ELF-1 (cell line): ENCODE measurements around the gene GOLGA8S.
A peak's percentile ranks its signal among the peaks of the same experiment; 100 is the strongest.
"Not testable (repeated sequence)": the region's sequence is repeated elsewhere in the genome, so short reads cannot be mapped to it uniquely, and the experiment has no call there.

Experiments
- DNase-seq: peaks from one replicate; pipeline ENCODE4 v3.0.0-alpha.2; 2016; ENCODE audit warnings: low read depth, low spot score

The GOLGA8S gene

DNA sequence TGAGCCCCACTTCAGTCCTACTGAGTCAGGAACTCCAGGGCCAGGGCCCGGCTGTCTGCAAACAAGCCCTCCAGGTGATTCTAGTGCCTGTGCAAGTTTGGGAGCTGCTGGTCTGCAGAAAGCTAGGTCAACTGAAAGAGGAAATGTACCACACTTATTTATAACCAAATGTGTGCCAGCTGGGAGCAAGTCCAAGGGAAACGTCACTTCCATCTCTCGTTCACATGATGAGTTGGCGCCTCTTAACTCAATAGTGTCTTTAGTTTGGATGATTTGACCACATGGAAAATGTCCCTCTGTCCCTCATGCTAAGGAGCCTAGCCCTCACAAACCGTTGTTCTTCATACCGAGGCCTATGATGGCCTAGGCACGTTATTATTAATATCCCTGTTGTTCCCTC is 43.2 kb downstream of the GOLGA8S start:
- peak; percentile 20 for DNase-seq

- DNase-seq = not testable (repeated sequence)
Measured at GRCh38 chr15:23398357-23398756, 43.8 kb downstream of the GOLGA8S start.

DNA sequence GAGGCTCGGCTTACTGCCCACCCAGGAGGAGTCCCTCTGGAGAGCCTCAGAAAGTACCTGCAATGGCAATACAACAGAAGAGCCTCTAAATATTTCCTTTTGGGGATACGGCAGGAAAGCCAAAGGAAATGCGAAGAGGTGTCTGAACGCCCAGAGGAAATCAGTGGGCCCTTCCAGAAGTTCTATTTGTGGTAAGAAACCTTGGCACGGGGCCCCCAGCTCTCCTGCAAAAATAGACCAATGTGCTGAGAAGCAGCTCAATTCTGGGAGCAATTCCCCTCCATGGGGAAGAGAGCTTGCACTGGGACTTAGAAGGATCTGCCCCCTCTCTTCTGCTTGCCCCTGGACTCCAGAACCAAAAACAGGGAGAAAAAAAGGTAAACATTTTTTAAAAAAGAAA is 44.7 kb downstream of the GOLGA8S start:
- DNase-seq = not testable (repeated sequence)

DNA sequence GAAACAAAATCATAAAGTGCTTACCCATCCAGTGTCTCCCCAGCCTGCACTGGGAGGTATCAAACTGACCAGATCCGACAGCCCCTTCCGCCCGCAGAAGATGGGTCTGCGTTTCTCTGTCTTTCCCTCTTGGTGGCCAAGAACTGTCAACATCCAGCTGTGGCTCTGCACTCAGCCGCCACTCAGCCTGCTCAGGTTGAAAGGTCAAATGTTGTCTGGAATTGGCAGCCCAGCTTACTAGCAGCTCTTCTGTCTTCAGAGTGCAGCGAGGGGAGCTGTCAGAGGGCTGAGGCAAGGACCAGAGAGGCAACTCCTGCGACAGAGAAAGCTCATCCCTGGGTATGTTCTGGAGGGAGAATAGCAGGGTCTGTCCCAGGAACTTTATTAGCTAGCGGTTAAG is 47.1 kb downstream of the GOLGA8S start:
- DNase-seq = peak; percentile 21

DNA sequence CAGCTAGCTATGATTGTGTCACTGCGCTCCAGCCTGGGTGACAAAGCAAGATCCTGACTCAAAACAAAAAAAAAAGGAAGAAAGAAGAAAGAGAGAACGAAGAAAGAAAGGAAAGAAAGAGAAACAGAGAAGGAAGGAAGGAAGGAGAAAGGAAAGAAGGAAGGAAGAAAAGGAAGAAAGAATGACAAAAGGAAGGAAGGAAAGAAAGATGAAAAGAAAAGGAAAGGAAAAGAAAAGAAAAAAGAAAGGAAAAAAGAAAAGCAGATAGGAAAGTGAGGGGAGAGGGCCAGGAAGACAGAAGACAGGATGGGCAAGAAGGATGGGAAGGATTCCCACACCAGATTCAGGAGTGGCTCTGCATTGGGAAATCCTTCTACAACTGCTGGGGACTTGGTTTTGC is 47.6 kb downstream of the GOLGA8S start:
- DNase-seq = no peak

- DNase-seq = no peak
Measured at GRCh38 chr15:23402544-23402943, 48.0 kb downstream of the GOLGA8S start.

GRCh38 chr15:23403550-23403949 is 49.0 kb downstream of the GOLGA8S start:
- no peak for DNase-seq

- no peak for DNase-seq
Measured at GRCh38 chr15:23411841-23412240, 57.3 kb downstream of the GOLGA8S start.

DNA sequence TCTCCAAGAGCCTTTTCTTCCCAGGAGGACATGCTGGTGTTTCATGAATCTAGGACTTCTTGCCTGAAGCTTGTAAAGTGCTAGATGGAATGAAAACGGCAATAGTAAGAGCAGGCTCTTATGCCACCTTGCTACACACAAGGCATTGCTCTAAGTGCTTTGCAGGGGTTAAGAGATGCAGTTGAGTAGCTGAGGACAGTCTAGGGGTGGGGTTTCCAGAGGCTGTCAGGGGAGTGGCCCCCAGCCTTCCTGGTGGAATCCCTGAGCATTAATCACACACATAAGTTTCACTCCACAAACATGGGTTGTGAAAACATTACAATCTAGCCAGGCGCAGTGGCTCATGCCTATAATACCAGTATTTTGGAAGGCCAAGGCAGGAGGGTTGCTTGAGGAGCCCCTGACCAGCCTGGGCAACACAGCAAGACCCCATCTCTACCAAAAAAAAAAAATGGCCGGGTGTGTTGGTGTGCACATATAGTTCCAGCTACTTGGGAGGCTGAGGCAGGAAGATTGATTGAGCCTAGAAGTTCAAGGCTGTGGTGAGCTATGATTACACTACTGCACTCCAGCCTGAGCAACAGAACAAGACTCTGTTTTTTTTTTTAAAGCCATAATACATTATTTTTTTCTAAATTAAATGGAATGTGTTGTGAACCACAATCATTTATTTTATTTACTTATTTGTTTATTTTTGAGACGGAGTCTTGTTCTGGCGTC is 58.5 kb downstream of the GOLGA8S start:
- not testable (repeated sequence) for DNase-seq
